Hepatocyte (in vitro differentiated cells): ENCODE results near the gene GUCY2D.

Experiments
- CTCF ChIP-seq: fragments of 200-600 bp; sonication (generic); IDR thresholded peaks from 2 replicates; pipeline ENCODE4 v1.5.1; 2016; ENCODE audit warnings: antibody characterized with exemption, mild to moderate bottlenecking; ENCODE audit not compliant: poor library complexity
- EZH2 ChIP-seq: fragments of 200-600 bp; sonication (generic); IDR thresholded peaks from 2 replicates; pipeline ENCODE4 v1.6.1; 2016; ENCODE audit warnings: antibody characterized with exemption, mild to moderate bottlenecking, borderline replicate concordance

GRCh38 chr17:8015236-8015956, 13.0 kb downstream of the GUCY2D start:
- no peak for TF ChIP-seq CTCF
- TF ChIP-seq EZH2, result no peak
